Measurements from ENCODE around the gene GSTM5. TPM values are rescaled to one million over a fixed set of nuclear protein-coding genes. Genes with fewer than 3 reads are reported as not detected.

Gene GSTM5
- total and polyA plus RNA-seq, 2 of the 13 experiments (the other 11 are each of a cell fraction or from before 2014, with no cell fraction given): not detected

- peak; percentile 59 for TF ChIP-seq GABPB1 (CRISPR knock-in tag; IDR thresholded peaks at IDR 0.05)
- TF ChIP-seq ZNF564 (CRISPR knock-in tag; IDR thresholded peaks at IDR 0.05): no peak
- peak; percentile 71 for TF ChIP-seq ZNF335 (CRISPR knock-in tag; IDR thresholded peaks at IDR 0.05)
- TF ChIP-seq ZNF367 (CRISPR knock-in tag; IDR thresholded peaks at IDR 0.05; ENCODE audit: borderline replicate concordance): no peak
- peak; percentile 34 for TF ChIP-seq ZNF18 (CRISPR knock-in tag; IDR thresholded peaks at IDR 0.05; ENCODE audit: insufficient replicate concordance)
- peak; percentile 51; the same call in 1 of the 2 replicates for TF ChIP-seq TRAFD1 (CRISPR knock-in tag; IDR thresholded peaks at IDR 0.05; ENCODE audit: borderline replicate concordance)
- no peak for TF ChIP-seq GPBP1L1 (CRISPR knock-in tag; IDR thresholded peaks at IDR 0.05)
- no peak for TF ChIP-seq ZNF30 (CRISPR knock-in tag; IDR thresholded peaks at IDR 0.05)
- TF ChIP-seq POGK (CRISPR knock-in tag; conservative IDR thresholded peaks at IDR 0.05): peak; percentile 80; the same call in 1 of the 2 replicates
- TF ChIP-seq ZNF576 (CRISPR knock-in tag; IDR thresholded peaks at IDR 0.05): no peak
- TF ChIP-seq NFIB (CRISPR knock-in tag; IDR thresholded peaks at IDR 0.05; ENCODE audit: borderline replicate concordance): no peak
- TF ChIP-seq PHF5A (CRISPR knock-in tag; IDR thresholded peaks at IDR 0.05; ENCODE audit: low read depth, unreplicated experiment): no peak
- no peak for TF ChIP-seq SRSF4 (IDR thresholded peaks at IDR 0.05; ENCODE audit: low read depth, low read length, poor library complexity, severe bottlenecking)
- no peak for TF ChIP-seq SMARCE1 (IDR thresholded peaks at IDR 0.05; ENCODE audit: borderline replicate concordance)
- TF ChIP-seq FOSL1 (CRISPR knock-in tag; IDR thresholded peaks at IDR 0.05; ENCODE audit: borderline replicate concordance): no peak
- TF ChIP-seq HNRNPL (IDR thresholded peaks at IDR 0.05; ENCODE audit: low read depth, low read length): peak; percentile 76; the same call in 1 of the 2 replicates
- no peak for TF ChIP-seq HNRNPUL1 (IDR thresholded peaks at IDR 0.05; ENCODE audit: low read depth, low read length)
- 0 out of 2 replicates have a peak, but pooled peaks have one; percentile 50 for TF ChIP-seq ZBTB25 (CRISPR knock-in tag; IDR thresholded peaks at IDR 0.05)
These were observed 51.8 kb downstream of the GSTM5 start, which contains the start of gene EPS8L3 (continued) for GRCh38 chr1:109763646-109764415.

Measured in HepG2 (cell line).